Transverse colon (tissue), 4 donors: ENCODE measurements around the gene KLHDC4.

Source experiments
- EP300 ChIP-seq: sonication (generic); formaldehyde crosslinking; IDR thresholded peaks from one replicate; pipeline ENCODE4 v1.6.1; 2017; ENCODE audit warnings: antibody characterized with exemption, low read depth
- POLR2AphosphoS5 ChIP-seq, 3 donors: sonication (generic); formaldehyde crosslinking; IDR thresholded peaks; one replicate each; pipeline ENCODE4 v1.6.1; 2016; ENCODE audit warnings: antibody characterized with exemption in 3 of 3
- TF ChIP-seq, protein P1 (sequence below), 5 experiments: fragments of 200-600 bp in 3 of 5; fragments of 450-650 bp in 2 of 5; sonication (generic) in 3 of 5; IDR thresholded peaks; 1 replicate in 2 of 5; 2 replicates in 3 of 5; pipeline ENCODE4 v1.5.1; 2016 to 2017; ENCODE audit warnings: antibody characterized with exemption in 5 of 5, inconsistent platforms in 3 of 5, mild to moderate bottlenecking in 2 of 5, moderate library complexity in 1 of 5

- TF ChIP-seq, protein P1, sequence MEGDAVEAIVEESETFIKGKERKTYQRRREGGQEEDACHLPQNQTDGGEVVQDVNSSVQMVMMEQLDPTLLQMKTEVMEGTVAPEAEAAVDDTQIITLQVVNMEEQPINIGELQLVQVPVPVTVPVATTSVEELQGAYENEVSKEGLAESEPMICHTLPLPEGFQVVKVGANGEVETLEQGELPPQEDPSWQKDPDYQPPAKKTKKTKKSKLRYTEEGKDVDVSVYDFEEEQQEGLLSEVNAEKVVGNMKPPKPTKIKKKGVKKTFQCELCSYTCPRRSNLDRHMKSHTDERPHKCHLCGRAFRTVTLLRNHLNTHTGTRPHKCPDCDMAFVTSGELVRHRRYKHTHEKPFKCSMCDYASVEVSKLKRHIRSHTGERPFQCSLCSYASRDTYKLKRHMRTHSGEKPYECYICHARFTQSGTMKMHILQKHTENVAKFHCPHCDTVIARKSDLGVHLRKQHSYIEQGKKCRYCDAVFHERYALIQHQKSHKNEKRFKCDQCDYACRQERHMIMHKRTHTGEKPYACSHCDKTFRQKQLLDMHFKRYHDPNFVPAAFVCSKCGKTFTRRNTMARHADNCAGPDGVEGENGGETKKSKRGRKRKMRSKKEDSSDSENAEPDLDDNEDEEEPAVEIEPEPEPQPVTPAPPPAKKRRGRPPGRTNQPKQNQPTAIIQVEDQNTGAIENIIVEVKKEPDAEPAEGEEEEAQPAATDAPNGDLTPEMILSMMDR (IDR thresholded peaks at IDR 0.05) = no peak
- no peak for TF ChIP-seq EP300
- no peak for TF ChIP-seq POLR2AphosphoS5 (IDR thresholded peaks at IDR 0.05)
Observed at GRCh38 chr16:87681981-87682570, 83.7 kb downstream of the KLHDC4 start.
